Stimulated activated naive CD8-positive, alpha-beta T cell treated with anti-CD3 and anti-CD28 coated beads, Interleukin-15, amount 100 ng/mL, for 72 hours (primary cell): ENCODE results near the gene NXNL1.

Source experiments
- ATAC-seq: fragments of 150-1000 bp; cut with Tn5 transposase; 2 replicates; pipeline ENCODE4 v1.10.0; 2021; ENCODE audit warnings: mild to moderate bottlenecking, moderate library complexity
- DNase-seq, 2 donors: peaks; one replicate each; pipeline ENCODE4 v3.0.0; 2021 to 2022
- H3K27ac Mint-ChIP-seq, 2 donors: one replicate each; pipeline ENCODE4 v1.8.0; 2022; ENCODE audit warnings: mild to moderate bottlenecking in 2 of 2, mixed read lengths in 2 of 2, moderate library complexity in 2 of 2
- H3K27me3 Mint-ChIP-seq: one replicate; pipeline ENCODE4 v1.8.0; 2022; ENCODE audit warnings: mixed read lengths
- H3K4me1 Mint-ChIP-seq: one replicate; pipeline ENCODE4 v1.8.0; 2022; ENCODE audit warnings: mild to moderate bottlenecking, mixed read lengths
- H3K4me3 Mint-ChIP-seq, 2 donors: one replicate each; pipeline ENCODE4 v1.8.0; 2022; ENCODE audit warnings: mild to moderate bottlenecking in 2 of 2, mixed read lengths in 2 of 2, moderate library complexity in 1 of 2
- H3K9me3 Mint-ChIP-seq, 2 donors: one replicate each; pipeline ENCODE4 v1.8.0; 2022; ENCODE audit warnings: mixed read lengths in 2 of 2

NXNL1 gene

DNA sequence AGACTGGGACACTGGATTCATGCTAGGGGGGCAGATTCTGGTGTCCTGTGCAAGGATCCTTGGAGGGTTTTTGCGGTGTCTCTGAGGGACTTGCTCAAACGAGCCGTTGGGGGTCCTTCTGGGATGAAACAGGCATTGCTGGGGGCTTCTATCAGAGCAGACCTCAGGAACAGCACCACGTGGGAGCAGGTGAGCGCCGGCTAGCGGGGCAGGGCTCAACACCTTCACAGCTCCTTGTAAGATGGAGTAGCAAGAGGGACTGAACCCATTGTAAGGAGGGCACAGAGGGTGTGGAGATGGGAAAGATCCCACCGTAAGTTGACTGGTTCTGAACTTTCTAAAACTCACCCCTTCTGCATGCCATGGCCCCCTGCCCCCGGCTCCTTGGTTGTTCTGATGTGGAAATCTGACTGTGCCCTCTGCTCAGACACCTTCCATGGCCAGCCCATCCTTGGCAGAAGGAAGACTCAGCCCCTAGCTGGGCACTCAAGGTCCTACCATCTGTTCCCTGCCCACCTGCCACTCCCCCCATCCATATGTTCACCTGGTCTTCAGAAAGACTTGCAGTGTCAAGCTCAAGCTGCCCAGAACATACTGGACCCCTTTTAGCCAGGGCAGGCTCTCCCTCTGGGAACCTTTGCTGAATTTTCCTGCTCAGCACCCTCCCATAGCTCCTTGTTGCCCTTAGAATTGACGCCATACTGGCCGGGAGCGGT lies 10.8 kb upstream of the NXNL1 start:
- no peak overlapping the region for H3K27ac Mint-ChIP-seq
- DNase-seq = no peak
- no peaks in the 10 kb centered on the region for H3K27me3 Mint-ChIP-seq
- no peaks in the 10 kb centered on the region for H3K9me3 Mint-ChIP-seq
- H3K4me3 Mint-ChIP-seq = peak overlapping the region; percentile 96 to 97
- peaks cover 62% of the 10 kb centered on the region for H3K4me1 Mint-ChIP-seq
- ATAC-seq = no peak

DNA sequence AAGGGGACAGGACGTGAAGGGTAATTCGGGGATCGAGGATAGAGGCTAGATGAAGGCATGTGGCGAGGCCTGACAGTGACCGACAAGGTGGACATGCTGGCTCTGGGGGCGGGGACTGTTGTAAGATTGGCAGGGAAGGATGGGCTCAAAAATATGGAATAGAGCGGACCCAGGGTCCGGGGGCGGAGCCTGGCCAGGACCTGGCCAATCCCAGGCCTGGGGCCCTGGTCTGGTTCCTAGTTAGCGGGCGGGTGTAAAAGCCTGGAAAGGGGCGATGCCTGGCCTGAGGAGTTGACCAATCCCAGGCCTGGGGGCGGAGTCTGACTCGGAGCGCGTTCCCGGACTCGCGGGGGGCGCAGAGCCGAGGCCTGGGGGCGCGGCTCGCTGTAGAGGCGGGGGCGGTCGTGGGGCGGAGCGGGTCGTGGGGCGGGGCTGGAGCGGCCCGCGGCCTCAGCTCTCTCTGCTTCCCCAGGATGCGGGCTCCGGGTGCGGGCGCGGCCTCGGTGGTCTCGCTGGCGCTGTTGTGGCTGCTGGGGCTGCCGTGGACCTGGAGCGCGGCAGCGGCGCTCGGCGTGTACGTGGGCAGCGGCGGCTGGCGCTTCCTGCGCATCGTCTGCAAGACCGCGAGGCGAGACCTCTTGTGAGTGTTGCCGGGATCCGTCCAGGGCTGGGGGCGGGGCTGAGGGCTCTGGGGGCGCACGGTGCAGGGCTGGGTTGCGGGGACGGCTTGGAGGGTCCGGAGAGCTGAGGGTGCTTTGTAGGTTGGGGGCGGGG lies 9.5 kb upstream of the NXNL1 start, which contains the start of gene SLC27A1:
Gene SLC27A1 (plus strand): TSS at position 457 of the 774 bp plus-strand sequence. CDS start 17 bp downstream, at position 474.
- ATAC-seq (peak; percentile 87), DNase-seq (peak; percentile 87 to 88)
- Mint-ChIP-seq H3K4me3 (peak within 1 kb of the TSS; percentile 96 to 97), H3K27me3 (no peaks in the 10 kb centered on the region), H3K4me1 (peaks cover 60% of the 10 kb centered on the region), H3K9me3 (no peaks in the 10 kb centered on the region), H3K27ac (peak within 1 kb of the TSS; percentile 89 to 91)

DNA sequence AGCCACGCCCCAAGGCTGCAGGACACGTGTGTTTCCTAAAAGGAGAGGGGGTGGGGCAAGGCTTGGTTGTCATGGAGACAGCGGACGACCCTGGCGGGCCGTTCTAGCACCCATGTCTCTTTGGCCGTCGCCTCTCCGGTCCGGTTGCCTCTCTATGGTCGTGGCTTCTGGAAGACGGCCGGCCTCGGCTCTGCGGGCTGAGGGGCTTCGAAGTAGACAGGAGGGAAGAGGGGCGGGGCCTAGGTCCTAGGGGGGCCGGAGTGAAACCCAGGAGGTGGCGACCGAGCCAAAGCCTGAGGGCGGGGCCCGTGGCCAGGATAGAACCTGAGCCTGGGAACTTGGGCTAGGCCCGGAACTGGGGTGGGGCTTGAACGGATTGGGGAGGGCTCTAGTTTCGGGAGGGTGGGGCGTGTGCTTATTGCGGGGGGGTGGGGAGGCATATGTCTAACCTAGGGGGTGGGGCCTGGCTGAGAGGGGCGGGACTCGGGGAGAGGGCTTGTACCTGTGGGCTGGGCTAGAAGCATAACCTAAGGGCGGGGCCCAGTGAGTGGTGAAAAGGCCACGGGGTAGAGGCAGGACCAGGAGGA lies 8.8 kb upstream of the NXNL1 start:
- DNase-seq = peak; percentile 83 to 84

DNA sequence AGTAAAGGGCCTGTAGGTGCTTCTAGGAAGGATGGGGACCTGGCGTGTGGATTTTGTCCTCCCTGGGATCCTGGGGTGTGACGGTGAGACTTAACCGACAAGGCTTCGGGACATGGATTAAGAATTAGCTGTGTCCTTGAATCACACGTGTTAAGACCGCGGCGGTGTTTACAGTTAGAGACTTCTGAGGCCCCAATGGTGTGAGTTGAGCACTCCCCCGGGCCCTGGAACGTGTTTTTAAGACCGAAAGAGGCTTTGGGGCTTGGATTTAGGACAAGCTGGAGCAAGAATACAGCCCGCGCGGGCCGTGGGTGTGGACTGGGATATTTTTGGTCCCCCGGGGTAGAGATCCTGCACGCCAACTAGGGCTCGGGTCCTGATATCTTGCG lies 8.4 kb upstream of the NXNL1 start:
- Mint-ChIP-seq H3K27ac (peak overlapping the region in 1 of 2 donors; percentile 89), H3K4me3 (peak overlapping the region; percentile 96 to 97), H3K9me3 (no peaks in the 10 kb centered on the region), H3K4me1 (peaks cover 60% of the 10 kb centered on the region), H3K27me3 (no peaks in the 10 kb centered on the region)
- ATAC-seq = no peak
- DNase-seq = no peak

More for the DNA sequence above, 8.8 kb upstream of the NXNL1 start:
- peaks cover 60% of the 10 kb centered on the region for H3K4me1 Mint-ChIP-seq
- peak overlapping the region; percentile 89 to 91 for H3K27ac Mint-ChIP-seq
- H3K4me3 Mint-ChIP-seq = peak overlapping the region; percentile 96 to 97
- peak; percentile 89 for ATAC-seq
- no peaks in the 10 kb centered on the region for H3K27me3 Mint-ChIP-seq
- H3K9me3 Mint-ChIP-seq = no peaks in the 10 kb centered on the region

DNA sequence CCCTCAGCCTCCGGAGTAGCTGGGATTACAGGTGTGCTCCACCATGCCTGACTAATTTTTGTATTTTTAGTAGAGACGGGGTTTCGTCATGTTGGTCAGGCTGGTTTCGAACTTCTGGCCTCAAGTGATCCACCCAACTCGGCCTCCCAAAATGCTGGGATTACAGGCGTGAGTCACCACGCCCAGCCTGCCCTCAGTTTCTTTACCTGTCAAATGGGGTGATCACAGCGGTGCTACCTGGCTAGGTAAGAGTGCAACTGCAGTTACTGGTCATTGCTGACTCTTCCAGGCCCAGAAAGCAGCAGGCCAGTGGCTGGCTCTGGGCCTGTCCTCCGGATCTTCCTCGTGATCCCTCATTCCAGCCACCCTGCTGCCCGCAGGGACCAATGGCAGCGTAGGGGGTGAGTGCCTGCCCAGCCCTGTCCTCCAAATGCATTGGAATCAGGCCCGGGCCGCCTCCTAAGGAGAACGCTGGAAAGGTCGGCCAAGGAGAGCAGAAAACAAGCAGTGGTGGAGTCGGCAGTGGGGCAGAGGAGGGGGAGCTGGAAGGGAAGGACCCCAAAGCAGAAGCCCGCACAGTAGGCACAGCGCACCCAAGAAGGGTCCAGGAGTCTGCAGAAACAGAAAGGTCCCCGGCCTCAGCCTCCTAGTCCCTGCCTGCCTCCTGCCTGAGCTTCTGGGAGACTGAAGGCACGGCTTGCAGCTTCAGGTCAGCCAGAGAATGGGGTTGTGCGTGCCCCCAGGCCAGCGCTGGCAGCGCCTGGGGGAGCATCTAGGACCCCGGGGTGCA lies 7.8 kb upstream of the NXNL1 start:
- H3K4me1 Mint-ChIP-seq = peaks cover 54% of the 10 kb centered on the region

DNA sequence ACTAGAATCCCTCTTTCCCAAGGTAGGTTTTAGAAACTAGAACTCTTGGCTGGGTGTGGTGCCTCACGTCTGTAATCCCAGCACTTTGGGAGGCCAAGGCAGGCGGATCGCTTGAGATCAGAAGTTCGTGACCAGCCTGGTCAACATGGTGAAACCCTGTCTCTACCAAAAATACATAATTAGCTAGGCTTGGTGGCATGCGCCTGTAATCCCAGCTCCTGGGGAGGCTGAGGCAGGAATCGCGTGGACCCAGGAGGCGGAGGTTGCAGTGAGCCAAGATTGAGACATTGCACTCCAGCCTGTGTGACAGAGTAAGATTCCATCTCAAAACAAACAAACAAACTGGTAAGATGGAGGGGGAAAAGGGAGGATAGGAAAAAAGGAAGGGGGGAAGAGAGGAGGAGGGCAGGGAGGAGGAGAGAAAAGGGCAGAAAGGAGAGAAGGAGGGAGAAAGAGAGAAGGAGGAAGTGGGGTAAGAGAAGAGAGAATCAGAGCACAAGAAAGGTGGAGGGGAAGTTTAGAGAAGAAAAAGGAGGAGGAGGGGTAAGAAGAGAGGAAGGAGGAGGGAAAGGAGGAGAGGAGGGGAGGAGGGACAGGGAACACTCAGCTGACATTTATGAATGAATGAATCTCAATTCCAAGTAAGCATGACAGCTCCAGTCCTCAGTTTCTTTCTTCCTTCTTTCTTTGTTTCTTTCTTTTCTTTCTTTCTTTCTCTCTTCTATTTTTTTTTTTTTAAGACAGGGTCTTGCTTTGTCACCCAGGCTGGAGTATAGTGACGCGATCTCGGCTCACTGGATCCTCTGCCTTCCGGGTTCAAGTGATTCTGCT lies 7.0 kb upstream of the NXNL1 start:
- no peak overlapping the region for H3K4me3 Mint-ChIP-seq
- DNase-seq = no peak
- H3K27me3 Mint-ChIP-seq = no peaks in the 10 kb centered on the region
- no peak for ATAC-seq
- H3K9me3 Mint-ChIP-seq = no peaks in the 10 kb centered on the region
- peaks cover 46% of the 10 kb centered on the region for H3K4me1 Mint-ChIP-seq
- H3K27ac Mint-ChIP-seq = no peak overlapping the region

More for the DNA sequence above, 7.8 kb upstream of the NXNL1 start:
- H3K27me3 Mint-ChIP-seq = no peaks in the 10 kb centered on the region
- DNase-seq (no peak), ATAC-seq (no peak)
- H3K27ac Mint-ChIP-seq = peak overlapping the region in 1 of 2 donors; percentile 57
- peak overlapping the region; percentile 96 to 97 for H3K4me3 Mint-ChIP-seq
- no peaks in the 10 kb centered on the region for H3K9me3 Mint-ChIP-seq

DNA sequence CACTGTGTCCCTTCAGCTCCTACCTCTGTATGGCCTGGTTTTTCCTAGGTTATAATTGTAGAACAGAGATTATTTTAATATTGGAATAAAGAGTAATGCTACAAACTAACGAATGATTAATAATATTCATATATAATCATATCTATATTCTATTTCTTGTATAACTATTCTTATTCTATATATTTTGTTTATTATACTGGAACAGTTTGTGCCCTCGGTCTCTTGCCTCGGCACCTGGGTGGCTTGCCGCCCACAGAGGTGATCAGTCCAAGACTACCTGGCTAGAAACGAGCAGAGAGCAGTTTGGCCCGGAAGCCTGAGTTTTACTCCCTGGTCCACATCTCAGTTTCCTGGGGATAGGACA lies 5.7 kb upstream of the NXNL1 start:
- no peaks in the 10 kb centered on the region for H3K9me3 Mint-ChIP-seq

DNA sequence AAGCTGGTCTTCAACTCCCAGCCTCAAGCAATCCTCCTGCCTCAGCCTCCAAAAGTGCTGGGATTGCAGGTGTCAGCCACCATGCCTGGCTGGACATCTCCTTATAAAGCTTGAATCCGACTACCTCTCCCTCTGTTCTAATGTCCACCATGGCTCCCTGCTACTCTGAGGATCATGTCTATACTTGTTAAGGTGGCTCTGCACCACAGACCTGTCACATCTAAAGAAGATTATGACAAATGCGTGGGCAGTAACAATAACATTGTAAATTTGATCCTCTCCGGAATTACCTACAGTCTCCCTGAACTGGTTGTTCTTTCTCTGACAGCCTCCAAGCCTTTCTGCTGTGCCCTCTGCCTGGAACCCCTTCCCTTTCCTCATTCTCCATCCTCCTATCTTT lies 1.8 kb downstream of the NXNL1 start:
- no peaks in the 10 kb centered on the region for H3K9me3 Mint-ChIP-seq
- no peak overlapping the region for H3K4me3 Mint-ChIP-seq
- H3K27me3 Mint-ChIP-seq = peaks cover 71% of the 10 kb centered on the region
- H3K4me1 Mint-ChIP-seq = peaks cover 19% of the 10 kb centered on the region
- ATAC-seq = no peak
- no peak for DNase-seq
- no peak overlapping the region for H3K27ac Mint-ChIP-seq

More for the DNA sequence above, 5.7 kb upstream of the NXNL1 start:
- no peak overlapping the region for H3K4me3 Mint-ChIP-seq
- peaks cover 34% of the 10 kb centered on the region for H3K4me1 Mint-ChIP-seq
- DNase-seq (no peak), ATAC-seq (no peak)
- H3K27ac Mint-ChIP-seq = no peak overlapping the region
- no peaks in the 10 kb centered on the region for H3K27me3 Mint-ChIP-seq

DNA sequence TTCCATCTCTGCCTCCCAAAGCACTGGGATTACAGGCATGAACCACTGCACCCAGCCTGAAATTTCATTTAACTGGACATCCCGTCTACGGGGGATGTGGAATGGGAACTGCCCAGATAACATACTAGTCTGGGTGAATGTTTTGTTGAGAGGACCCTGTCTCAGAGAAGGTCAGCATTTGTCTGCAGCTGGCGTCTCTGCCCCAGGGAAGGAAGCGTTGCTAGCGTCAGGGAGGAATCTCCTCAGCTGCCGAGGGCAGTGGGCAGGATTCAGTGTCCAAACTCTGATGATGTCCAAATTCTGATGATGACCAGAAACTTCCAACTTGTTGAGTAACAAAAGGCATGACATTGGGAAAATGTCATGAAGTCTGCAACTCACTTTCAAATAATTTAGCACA lies 3.1 kb downstream of the NXNL1 start:
- no peak for ATAC-seq

DNA sequence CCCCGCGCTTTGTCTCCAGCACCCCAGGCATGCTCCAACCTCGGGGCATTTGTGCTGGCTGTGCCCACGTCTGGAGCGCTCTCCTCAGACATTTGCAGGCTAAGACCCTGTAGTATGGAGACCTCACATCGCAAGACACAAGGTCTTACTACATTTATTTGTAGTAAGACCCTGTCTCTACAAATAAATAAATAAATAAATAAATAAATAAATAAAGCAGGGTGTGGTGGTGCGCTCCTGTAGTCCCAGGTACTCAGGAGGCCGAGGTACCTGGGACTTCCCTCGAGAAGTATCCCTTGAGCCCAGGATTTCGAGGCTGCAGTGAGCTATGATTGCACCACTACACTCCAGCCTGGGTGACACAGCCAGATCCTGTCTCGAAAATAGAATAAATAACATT lies 4.6 kb downstream of the NXNL1 start:
- peaks cover 78% of the 10 kb centered on the region for H3K27me3 Mint-ChIP-seq
- no peak overlapping the region for H3K27ac Mint-ChIP-seq
- peaks cover 28% of the 10 kb centered on the region for H3K4me1 Mint-ChIP-seq
- H3K9me3 Mint-ChIP-seq = peaks cover 0 to 6% of the 10 kb centered on the region in 2 donors
- no peak overlapping the region for H3K4me3 Mint-ChIP-seq
- ATAC-seq (no peak), DNase-seq (no peak)

More for the DNA sequence above, 3.1 kb downstream of the NXNL1 start:
- no peak overlapping the region for H3K27ac Mint-ChIP-seq
- H3K4me3 Mint-ChIP-seq = no peak overlapping the region
- peaks cover 26% of the 10 kb centered on the region for H3K4me1 Mint-ChIP-seq
- peaks cover 0 to 6% of the 10 kb centered on the region in 2 donors for H3K9me3 Mint-ChIP-seq
- H3K27me3 Mint-ChIP-seq = peaks cover 81% of the 10 kb centered on the region
- DNase-seq = no peak

DNA sequence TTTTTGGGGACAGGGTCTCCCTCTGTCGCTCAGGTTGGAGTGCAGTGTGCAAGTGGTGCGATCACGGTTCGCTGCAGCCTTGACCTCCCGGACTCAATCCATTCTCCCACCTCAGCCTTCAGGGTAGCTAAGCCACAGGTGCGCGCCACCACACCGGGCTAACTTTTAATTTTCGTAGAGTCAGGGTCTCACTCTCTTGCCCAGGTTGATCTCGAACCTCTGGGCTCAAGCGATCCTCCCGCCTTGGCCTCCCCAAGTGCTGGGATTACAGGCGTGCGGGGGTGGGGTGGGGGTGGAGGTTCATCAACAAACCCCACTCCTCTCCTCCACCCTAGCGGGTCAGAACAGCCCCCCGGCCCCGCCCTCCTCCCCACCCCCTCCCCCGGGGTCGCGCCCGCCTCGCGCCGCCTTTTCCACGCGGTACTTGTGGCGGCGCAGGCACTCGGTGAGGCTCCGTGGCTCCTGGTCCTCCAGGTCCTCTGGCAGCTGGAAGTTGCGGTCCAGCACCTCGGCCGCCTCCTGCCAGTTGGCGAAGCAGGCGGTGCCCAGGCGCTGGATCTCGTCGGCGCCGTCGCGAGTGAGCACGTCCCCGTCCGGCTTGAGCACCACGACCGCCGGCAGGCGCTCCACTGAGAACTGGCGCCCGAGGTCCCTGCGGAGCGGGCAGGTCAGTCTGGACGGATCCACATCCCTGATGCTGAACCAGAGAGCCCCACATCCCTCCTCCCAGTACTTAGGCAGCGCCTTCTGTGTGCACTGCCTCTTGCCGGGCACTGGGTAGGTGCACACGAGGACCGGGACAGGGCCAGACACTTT lies 5.2 kb downstream of the NXNL1 start:
- peaks cover 34% of the 10 kb centered on the region for H3K4me1 Mint-ChIP-seq
- DNase-seq (no peak), ATAC-seq (no peak)
- H3K9me3 Mint-ChIP-seq = peaks cover 0 to 6% of the 10 kb centered on the region in 2 donors
- H3K27me3 Mint-ChIP-seq = peaks cover 71% of the 10 kb centered on the region
- H3K27ac Mint-ChIP-seq = no peak overlapping the region
- no peak overlapping the region for H3K4me3 Mint-ChIP-seq

DNA sequence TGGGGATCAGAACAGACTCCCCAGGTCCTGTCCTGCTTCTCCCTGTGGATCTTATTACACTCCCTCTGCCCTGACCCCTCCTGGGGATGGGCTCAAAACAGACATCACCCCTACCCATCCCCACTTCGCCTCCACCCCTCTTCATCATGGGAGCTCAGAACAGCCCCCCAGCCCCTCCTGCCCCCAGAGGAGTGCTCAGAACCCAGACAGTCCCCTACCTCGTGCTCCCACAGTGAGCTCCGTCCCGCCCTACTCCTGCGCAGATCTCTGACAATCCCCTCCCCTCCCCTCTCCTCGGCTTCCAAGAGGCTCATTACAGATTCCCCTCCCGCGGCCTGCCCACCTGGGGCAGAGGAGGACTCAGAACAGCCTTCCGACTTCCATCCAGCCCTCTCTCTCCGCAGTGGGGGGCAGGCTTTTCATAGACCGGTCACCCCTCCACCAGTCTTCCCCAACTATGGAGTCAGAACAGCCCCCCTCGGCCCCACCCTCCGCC lies 6.1 kb downstream of the NXNL1 start:
- peaks cover 42% of the 10 kb centered on the region for H3K4me1 Mint-ChIP-seq
- no peak for DNase-seq
- peak; percentile 11 for ATAC-seq
- H3K27ac Mint-ChIP-seq = no peak overlapping the region
- peaks cover 72% of the 10 kb centered on the region for H3K27me3 Mint-ChIP-seq
- H3K4me3 Mint-ChIP-seq = no peak overlapping the region
- peaks cover 0 to 6% of the 10 kb centered on the region in 2 donors for H3K9me3 Mint-ChIP-seq

DNA sequence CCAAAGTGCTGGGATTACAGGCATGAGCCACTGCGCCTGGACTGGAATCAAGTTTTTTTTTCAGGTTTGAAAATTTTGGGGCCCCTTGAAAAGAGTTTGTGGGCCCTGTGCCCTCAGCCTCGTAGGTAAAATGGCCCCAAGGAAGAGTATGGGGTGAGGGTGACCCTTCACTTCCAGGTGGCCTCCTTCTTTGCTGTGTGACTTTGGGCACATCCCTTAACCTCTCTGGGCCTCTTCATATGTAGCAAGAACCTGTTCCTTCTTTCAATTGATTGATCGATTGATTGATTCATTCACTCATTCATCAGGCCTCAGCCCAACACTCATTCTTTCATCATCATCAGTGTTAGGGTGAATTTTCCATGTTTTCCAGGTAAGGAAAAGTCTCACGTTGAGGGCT lies 8.9 kb downstream of the NXNL1 start:
- peaks cover 42% of the 10 kb centered on the region for H3K4me1 Mint-ChIP-seq
- no peak overlapping the region for H3K27ac Mint-ChIP-seq
- no peak overlapping the region for H3K4me3 Mint-ChIP-seq
- DNase-seq = no peak
- peaks cover 0 to 6% of the 10 kb centered on the region in 2 donors for H3K9me3 Mint-ChIP-seq
- H3K27me3 Mint-ChIP-seq = peaks cover 56% of the 10 kb centered on the region
- ATAC-seq = no peak
